Calu3 (cell line): Measurements from ENCODE around the gene C9orf50. TPM values are rescaled to one million over a fixed set of nuclear protein-coding genes. Genes with fewer than 3 reads are reported as not detected.

Experiments used
- BruUV-seq: library from RNA; stranded (reverse); fragments of 400-500 nt; replicated peaks from 2 replicates; lab custom pipeline; 2021; lab: Mats Ljungman, UMichigan
- CTCF ChIA-PET: fragments of 300-600 bp; sonication (Branson Sonifier 250); formaldehyde crosslinking; loops from one replicate; lab custom pipeline; 2022; ENCODE audit warnings: antibody characterized with exemption; lab: Charles Lee
- DNase-seq: peaks from one replicate; pipeline ENCODE4 v3.0.0; 2022
- H3K27ac Mint-ChIP-seq: one replicate; pipeline ENCODE4 v1.8.0; 2022; ENCODE audit warnings: mixed read lengths; ENCODE audit not compliant: unreplicated experiment
- H3K27me3 Mint-ChIP-seq: one replicate; pipeline ENCODE4 v1.8.0; 2022; ENCODE audit warnings: mixed read lengths; ENCODE audit not compliant: unreplicated experiment
- H3K36me3 Mint-ChIP-seq: one replicate; pipeline ENCODE4 v1.8.0; 2022; ENCODE audit warnings: mild to moderate bottlenecking, moderate library complexity, mixed read lengths; ENCODE audit not compliant: insufficient read depth, unreplicated experiment
- H3K4me1 Mint-ChIP-seq: one replicate; pipeline ENCODE4 v1.8.0; 2022; ENCODE audit warnings: mild to moderate bottlenecking, low read depth, mixed read lengths; ENCODE audit not compliant: unreplicated experiment
- H3K4me3 Mint-ChIP-seq: one replicate; pipeline ENCODE4 v1.8.0; 2022; ENCODE audit warnings: mild to moderate bottlenecking, low read depth, moderate library complexity, mixed read lengths; ENCODE audit not compliant: unreplicated experiment
- H3K9me3 Mint-ChIP-seq: one replicate; pipeline ENCODE4 v1.8.0; 2022; ENCODE audit warnings: low read depth, mixed read lengths; ENCODE audit not compliant: unreplicated experiment
- CTCF ChIP-seq: fragments of 200-600 bp; IDR thresholded peaks from one replicate; pipeline ENCODE4 v1.8.0; 2022; ENCODE audit warnings: antibody characterized with exemption; ENCODE audit not compliant: unreplicated experiment
- intact Hi-C: fragments of 100-400 bp; cut with micrococcal nuclease; formaldehyde crosslinking; loops from one replicate; pipeline ENCODE4 v1.10.0; 2022; ENCODE audit not compliant: unreplicated experiment
- total RNA-seq: library from RNA; stranded (reverse); gene quantifications from 2 replicates; pipeline ENCODE4 v1.2.3, GENCODE V29; 2022

C9orf50 gene
- total RNA-seq, 1 experiment from 2014 or later, result not detected

DNA sequence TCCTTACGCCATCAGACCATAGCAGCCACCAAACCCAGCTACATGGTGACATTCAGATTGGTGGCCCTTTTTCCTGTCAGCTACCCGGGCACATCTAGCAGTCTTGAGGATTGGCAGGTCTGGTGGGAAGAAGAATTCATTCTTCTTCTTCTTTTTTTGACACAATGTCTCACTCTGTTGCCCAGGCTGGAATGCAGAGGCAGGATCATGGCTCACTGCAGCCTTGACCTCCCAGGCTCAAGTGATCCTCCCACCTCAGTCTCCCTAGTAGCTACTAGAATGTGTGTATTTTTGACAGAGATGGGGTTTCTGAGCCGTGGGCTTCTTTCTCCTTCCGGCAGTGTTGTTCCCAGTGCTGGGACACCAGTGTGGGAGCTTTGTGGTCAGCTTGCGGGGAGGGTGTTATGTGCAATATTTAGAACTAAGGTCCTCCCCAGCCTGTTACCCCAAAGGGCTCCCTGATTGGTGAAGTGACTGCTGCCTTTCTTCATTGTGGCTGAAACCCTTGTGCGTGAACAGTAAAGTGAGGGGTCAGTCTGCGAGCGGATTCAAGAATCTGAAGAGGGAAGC, 8.4 kb upstream of the C9orf50 start:
- no peak for DNase-seq
- intact Hi-C loops, result no loop called here
- no peak for TF ChIP-seq CTCF
- Mint-ChIP-seq H3K27ac (no peak overlapping the region), H3K4me1 (peaks cover 30% of the 10 kb centered on the region), H3K4me3 (no peak overlapping the region), H3K36me3 (peaks cover 50% of the 10 kb centered on the region), H3K9me3 (no peaks in the 10 kb centered on the region), H3K27me3 (no peaks in the 10 kb centered on the region)
- no TSS peak for BruUV-seq
- CTCF ChIA-PET, result no interaction called here

- H3K4me3 Mint-ChIP-seq, result no peak overlapping the region
- H3K9me3 Mint-ChIP-seq, result no peaks in the 10 kb centered on the region
- CTCF ChIA-PET, result no interaction called here
- intact Hi-C loops, result no loop called here
- peaks cover 52% of the 10 kb centered on the region for H3K36me3 Mint-ChIP-seq
- H3K27me3 Mint-ChIP-seq, result no peaks in the 10 kb centered on the region
- peaks cover 36% of the 10 kb centered on the region for H3K4me1 Mint-ChIP-seq
- DNase-seq, result no peak
- no peak overlapping the region for H3K27ac Mint-ChIP-seq
- BruUV-seq, result no TSS peak
- no peak for TF ChIP-seq CTCF
Observed at GRCh38 chr9:129628709-129629108, 7.8 kb upstream of the C9orf50 start.

DNA sequence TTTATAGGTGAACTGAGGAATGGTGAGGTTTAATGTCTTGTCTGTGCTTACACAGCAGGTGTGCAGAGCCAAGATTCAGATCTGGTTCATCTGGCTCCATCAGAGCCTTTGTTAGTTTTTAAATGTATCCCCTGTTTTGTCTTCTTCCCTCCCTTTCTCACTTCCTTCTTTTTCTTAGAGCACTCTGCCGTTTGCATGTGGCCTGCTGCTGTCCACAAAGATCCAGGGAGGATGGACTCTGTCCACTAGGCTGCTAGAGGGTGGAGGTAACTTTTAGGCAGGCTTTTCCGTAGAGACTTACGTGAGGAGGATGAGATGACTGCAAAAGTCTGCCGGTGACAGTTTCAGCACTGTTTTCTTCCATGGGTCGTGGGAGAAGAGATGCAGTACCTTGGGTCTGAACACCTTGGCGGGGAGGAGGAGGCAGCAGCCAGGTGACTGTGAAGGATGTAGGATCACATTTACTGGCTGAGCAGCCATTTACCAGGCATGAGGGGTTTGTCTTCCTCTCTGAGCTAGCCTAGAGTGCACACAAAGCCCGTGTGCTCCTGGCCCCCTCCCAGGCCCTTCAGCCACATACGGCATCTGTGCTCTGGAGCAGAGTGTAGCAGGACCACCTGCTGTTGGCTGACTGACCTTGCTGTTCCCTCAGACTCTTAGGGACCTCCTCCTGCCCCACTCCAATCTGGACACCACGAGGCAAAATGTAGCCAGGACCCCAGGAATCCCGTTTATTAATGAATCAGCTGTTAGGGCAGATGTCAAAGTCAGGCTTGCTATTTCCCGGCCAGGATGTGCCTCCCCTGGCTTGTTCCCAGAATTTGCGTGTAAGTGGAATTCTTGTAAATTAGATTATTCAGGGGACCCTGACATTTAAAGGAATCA, 6.9 kb upstream of the C9orf50 start:
- TF ChIP-seq CTCF, result no peak
- H3K4me1 Mint-ChIP-seq, result peaks cover 43% of the 10 kb centered on the region
- intact Hi-C loops, result no loop called here
- peak overlapping the region; percentile 31 for H3K27ac Mint-ChIP-seq
- no peaks in the 10 kb centered on the region for H3K9me3 Mint-ChIP-seq
- no peaks in the 10 kb centered on the region for H3K27me3 Mint-ChIP-seq
- peaks cover 45% of the 10 kb centered on the region for H3K36me3 Mint-ChIP-seq
- DNase-seq, result no peak
- H3K4me3 Mint-ChIP-seq, result peak overlapping the region; percentile 82
- CTCF ChIA-PET, result interaction anchor here (1.0 to 1.2 kb wide), 2 partner anchors 488 to 489 kb away, joined by 3 to 6 read pairs; no protein-coding TSS in a partner anchor
- no TSS peak for BruUV-seq

DNA sequence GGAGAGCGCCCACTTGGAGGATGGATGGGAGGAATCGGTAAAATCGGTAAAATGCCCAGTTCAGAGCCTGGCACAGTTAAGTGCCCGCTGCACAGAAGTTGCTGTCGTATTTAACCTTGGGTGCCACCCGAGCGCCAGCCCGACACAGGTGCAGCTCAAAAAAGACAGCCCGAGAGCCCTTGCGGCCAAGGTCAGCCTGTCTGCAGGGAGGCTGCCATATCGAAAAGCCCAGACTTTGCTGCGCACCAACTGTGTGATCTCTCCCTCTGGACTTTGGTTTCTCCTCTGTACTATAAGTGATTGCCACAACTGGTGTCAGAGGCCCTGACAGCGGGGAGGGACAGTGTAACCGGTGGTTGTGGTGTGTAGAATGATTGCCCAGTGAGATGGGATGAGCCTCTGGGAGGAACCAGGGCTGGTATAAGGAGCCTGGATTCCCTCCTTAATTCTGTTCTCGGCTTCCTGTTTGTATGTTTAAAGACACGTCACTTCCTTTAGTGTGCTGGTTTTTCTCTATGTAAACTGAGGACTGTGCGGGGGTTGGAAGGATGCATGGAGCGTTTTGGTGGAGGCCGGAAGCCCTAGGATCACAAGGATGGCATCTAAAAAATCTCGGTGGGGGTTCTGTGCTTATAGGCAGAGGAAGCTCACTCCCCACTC, 5.9 kb upstream of the C9orf50 start:
- TF ChIP-seq CTCF, result no peak
- Mint-ChIP-seq H3K9me3 (no peaks in the 10 kb centered on the region), H3K27ac (peak overlapping the region; percentile 56), H3K27me3 (no peaks in the 10 kb centered on the region), H3K4me1 (peaks cover 40% of the 10 kb centered on the region), H3K4me3 (peak overlapping the region; percentile 82), H3K36me3 (peaks cover 38% of the 10 kb centered on the region)
- intact Hi-C loops, result no loop called here
- DNase-seq, result no peak
- no TSS peak for BruUV-seq
- CTCF ChIA-PET, result interaction anchor here (0.7 to 1.2 kb wide), 6 partner anchors 111 to 495 kb away, joined by 3 to 6 read pairs (median 4); no protein-coding TSS in a partner anchor
